ENCODE data around the gene CHURC1. TPM values are rescaled to one million over a fixed set of nuclear protein-coding genes. Genes with fewer than 3 reads are reported as not detected.

Gene CHURC1
- total and polyA plus RNA-seq, 2 experiments from 2014 or later = 69.1 to 162 TPM

DNA sequence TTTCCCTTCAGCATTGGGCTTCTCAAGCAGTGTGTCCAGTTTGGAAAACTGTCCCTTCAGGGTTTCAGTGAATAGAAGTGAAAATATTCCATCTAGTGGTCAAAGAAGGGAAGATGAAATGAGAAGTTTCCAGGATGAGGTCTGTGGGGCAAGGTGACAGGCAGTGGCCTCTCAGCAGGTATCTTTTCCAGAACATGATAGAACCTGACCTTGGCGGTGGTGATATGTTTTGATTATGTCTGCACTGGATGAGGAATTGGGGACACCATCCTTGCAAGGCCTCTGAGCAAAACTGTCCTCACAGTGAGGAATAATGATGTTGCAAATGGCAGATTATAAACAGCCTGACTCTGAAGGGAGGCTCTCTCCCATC, 23.6 kb downstream of the CHURC1 start:
- Histone ChIP-seq H3K36me3 (ENCODE audit: low read depth) (peaks cover 3% of the 10 kb centered on the region), H3K9me2 (ENCODE audit: insufficient read depth) (no peaks in the 10 kb centered on the region), H3F3A (ENCODE audit: insufficient read depth) (0 out of 2 replicates have a peak, but pooled peaks cover 3% of the 10 kb centered on the region), H3K79me2 (ENCODE audit: insufficient read depth) (0 out of 2 replicates have a peak, but pooled peaks cover 5% of the 10 kb centered on the region), H3K9me3 (ENCODE audit: low read depth) (no peaks in the 10 kb centered on the region), H3K4me3 (no peak overlapping the region), H3K27me3 (replicated peaks; ENCODE audit: insufficient read depth) (no peaks in the 10 kb centered on the region), H2AFZ (no peak overlapping the region), H3K9ac (no peak overlapping the region), H3K4me1 (ENCODE audit: insufficient read depth) (no peaks in the 10 kb centered on the region), H4K20me1 (ENCODE audit: insufficient read depth) (no peaks in the 10 kb centered on the region), H3K27ac (no peak overlapping the region), H3K4me2 (ENCODE audit: unreplicated experiment) (no peak overlapping the region)
- TF ChIP-seq EZH2phosphoT487 (IDR thresholded peaks at IDR 0.05; ENCODE audit: insufficient read depth, low read depth) = no peak
- no peak for TF ChIP-seq EZH2 (IDR thresholded peaks at IDR 0.05; ENCODE audit: insufficient read depth, poor library complexity, severe bottlenecking)
- WGBS, 2 experiments (ENCODE audit: low coverage in 1 of 2, low lambda C conversion rate in 2 of 2, missing lambda C conversion rate in 2 of 2) = 31 to 68% methylated on average over 1 of the region's 1 CpG
- in situ Hi-C loops (cut with MboI) = no loop called here
- DNase-seq = peak; percentile 46

DNA sequence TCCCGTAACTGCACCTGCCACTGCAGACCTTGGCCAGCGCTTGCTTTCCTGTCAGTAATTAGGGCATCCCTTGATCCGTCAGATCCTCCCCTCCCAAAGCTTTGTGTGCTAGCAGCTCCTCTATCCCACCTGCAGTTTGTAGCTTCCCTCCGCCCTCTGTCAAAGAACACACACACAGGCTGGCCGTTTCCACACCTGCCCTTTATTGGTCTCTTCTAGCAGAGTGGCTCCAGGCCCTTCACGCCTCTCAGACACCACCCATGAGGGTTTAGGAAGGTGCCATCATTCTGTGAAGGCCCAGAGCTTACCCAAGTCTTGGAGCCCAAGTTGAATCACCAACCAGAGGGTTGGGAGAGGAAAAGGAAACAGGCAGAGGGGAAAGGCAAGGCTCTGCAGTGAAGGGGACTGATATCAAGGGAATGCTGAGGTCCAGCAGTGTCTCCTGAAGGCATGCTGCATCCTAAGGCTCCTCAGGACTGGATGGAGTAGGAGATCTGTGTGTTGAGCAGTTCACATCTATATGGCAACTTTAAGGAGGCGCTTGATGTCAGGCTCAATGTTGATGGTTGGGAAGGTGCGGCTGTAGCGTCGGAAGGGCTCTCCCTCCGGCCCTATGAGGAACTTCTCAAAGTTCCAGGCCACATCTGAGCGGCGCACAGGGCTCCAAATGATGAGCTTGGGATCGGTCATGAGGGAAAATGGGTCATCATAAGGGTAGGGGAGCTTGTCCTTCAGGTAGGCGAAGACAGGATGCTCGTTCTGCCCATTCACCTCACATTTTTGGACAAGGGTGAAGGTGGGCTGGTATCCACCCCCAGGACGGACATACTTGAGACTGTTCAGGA, 24.9 kb downstream of the CHURC1 start:
- no peaks in the 10 kb centered on the region for H4K20me1 ChIP-seq (ENCODE audit: insufficient read depth)
- H3K9me3 ChIP-seq (ENCODE audit: low read depth) = no peaks in the 10 kb centered on the region
- H3K27me3 ChIP-seq (replicated peaks; ENCODE audit: insufficient read depth) = no peaks in the 10 kb centered on the region
- 0 out of 2 replicates have a peak, but pooled peaks cover 3% of the 10 kb centered on the region for H3F3A ChIP-seq (ENCODE audit: insufficient read depth)
- WGBS, 2 experiments (ENCODE audit: low coverage in 1 of 2, low lambda C conversion rate in 2 of 2, missing lambda C conversion rate in 2 of 2) = 94 to 95% methylated on average over 17 of the region's 17 CpGs
- no peaks in the 10 kb centered on the region for H3K79me2 ChIP-seq (ENCODE audit: insufficient read depth)
- H3K27ac ChIP-seq = no peak overlapping the region
- no peak overlapping the region for H3K9ac ChIP-seq
- in situ Hi-C loops (cut with MboI) = no loop called here
- no peak overlapping the region for H3K4me2 ChIP-seq (ENCODE audit: unreplicated experiment)
- H3K4me1 ChIP-seq (ENCODE audit: insufficient read depth) = no peaks in the 10 kb centered on the region
- H3K9me2 ChIP-seq (ENCODE audit: insufficient read depth) = no peaks in the 10 kb centered on the region
- no peaks in the 10 kb centered on the region for H3K36me3 ChIP-seq (ENCODE audit: low read depth)
- H3K4me3 ChIP-seq = no peak overlapping the region
- TF ChIP-seq EZH2 (IDR thresholded peaks at IDR 0.05; ENCODE audit: insufficient read depth, poor library complexity, severe bottlenecking) (no peak), EZH2phosphoT487 (IDR thresholded peaks at IDR 0.05; ENCODE audit: insufficient read depth, low read depth) (no peak)
- no peak for DNase-seq
- no peak overlapping the region for H2AFZ ChIP-seq

DNA sequence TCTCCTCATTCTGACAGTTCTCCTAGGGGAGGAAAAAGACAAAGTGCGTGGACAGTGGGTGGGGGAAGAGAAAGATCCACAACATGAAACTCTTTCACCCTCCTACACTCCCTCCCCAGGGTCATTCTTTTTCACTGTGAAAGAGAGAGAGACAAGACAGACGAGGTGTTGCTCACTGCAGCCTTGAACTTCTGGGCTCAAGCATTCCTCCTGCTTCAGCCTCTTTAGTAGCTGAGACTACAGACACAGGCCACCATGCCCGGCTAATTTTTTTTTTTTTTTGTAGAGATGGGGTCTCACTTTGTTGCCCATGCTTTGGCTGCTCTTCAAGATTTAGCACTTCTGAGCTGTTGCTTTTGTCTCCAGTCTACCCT, 25.5 kb downstream of the CHURC1 start:
- in situ Hi-C loops (cut with MboI) = no loop called here
- Histone ChIP-seq H3K4me1 (ENCODE audit: insufficient read depth) (no peaks in the 10 kb centered on the region), H4K20me1 (ENCODE audit: insufficient read depth) (no peaks in the 10 kb centered on the region), H3K79me2 (ENCODE audit: insufficient read depth) (no peaks in the 10 kb centered on the region), H3K9me2 (ENCODE audit: insufficient read depth) (no peaks in the 10 kb centered on the region), H3K27ac (no peak overlapping the region), H3K27me3 (replicated peaks; ENCODE audit: insufficient read depth) (no peaks in the 10 kb centered on the region), H3F3A (ENCODE audit: insufficient read depth) (0 out of 2 replicates have a peak, but pooled peaks cover 3% of the 10 kb centered on the region), H3K36me3 (ENCODE audit: low read depth) (no peaks in the 10 kb centered on the region), H3K9me3 (ENCODE audit: low read depth) (no peaks in the 10 kb centered on the region), H3K4me3 (no peak overlapping the region), H2AFZ (no peak overlapping the region), H3K9ac (no peak overlapping the region), H3K4me2 (ENCODE audit: unreplicated experiment) (no peak overlapping the region)
- no peak for TF ChIP-seq EZH2 (IDR thresholded peaks at IDR 0.05; ENCODE audit: insufficient read depth, poor library complexity, severe bottlenecking)
- no peak for TF ChIP-seq EZH2phosphoT487 (IDR thresholded peaks at IDR 0.05; ENCODE audit: insufficient read depth, low read depth)
- DNase-seq = no peak
- 68 to 69% methylated on average over 3 of the region's 3 CpGs for WGBS, 2 experiments (ENCODE audit: low coverage in 1 of 2, low lambda C conversion rate in 2 of 2, missing lambda C conversion rate in 2 of 2)

DNA sequence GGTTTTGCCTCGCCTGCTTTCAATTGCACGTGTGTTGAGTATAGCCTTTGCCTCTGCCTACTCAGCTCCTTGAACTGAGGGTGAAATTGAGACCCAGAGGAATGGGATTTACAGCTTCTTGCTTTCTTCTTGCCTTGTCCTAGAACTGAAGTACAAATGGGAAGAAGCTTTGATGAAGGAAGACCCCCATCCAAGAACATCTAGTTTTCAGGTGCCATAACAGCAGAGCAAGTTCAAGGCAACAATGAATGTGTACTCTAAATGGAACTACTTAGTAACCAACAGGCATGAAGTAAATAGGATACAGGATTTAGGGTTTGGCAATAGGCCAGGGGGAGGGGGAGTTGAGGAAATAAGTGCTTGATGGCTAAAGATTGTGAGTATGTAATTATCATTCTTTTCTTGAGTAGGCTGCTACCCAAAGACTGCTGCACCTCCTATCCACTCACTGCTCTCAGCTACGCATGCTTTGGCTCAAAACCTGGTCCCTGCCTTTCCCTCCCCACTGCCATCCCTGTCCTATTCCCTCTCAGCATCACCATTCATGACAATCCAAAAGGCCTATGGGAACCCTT, 26.2 kb downstream of the CHURC1 start:
- H3K27me3 ChIP-seq (replicated peaks; ENCODE audit: insufficient read depth) = no peaks in the 10 kb centered on the region
- no peak overlapping the region for H3K4me2 ChIP-seq (ENCODE audit: unreplicated experiment)
- H3K9ac ChIP-seq = no peak overlapping the region
- no peaks in the 10 kb centered on the region for H3K79me2 ChIP-seq (ENCODE audit: insufficient read depth)
- 0 out of 2 replicates have a peak, but pooled peaks cover 3% of the 10 kb centered on the region for H3F3A ChIP-seq (ENCODE audit: insufficient read depth)
- in situ Hi-C loops (cut with MboI) = no loop called here
- H3K9me2 ChIP-seq (ENCODE audit: insufficient read depth) = no peaks in the 10 kb centered on the region
- no peaks in the 10 kb centered on the region for H3K4me1 ChIP-seq (ENCODE audit: insufficient read depth)
- no peaks in the 10 kb centered on the region for H3K9me3 ChIP-seq (ENCODE audit: low read depth)
- H3K27ac ChIP-seq = no peak overlapping the region
- H3K4me3 ChIP-seq = no peak overlapping the region
- 96 to 98% methylated on average over 3 of the region's 3 CpGs for WGBS, 2 experiments (ENCODE audit: low coverage in 1 of 2, low lambda C conversion rate in 2 of 2, missing lambda C conversion rate in 2 of 2)
- H4K20me1 ChIP-seq (ENCODE audit: insufficient read depth) = no peaks in the 10 kb centered on the region
- TF ChIP-seq EZH2phosphoT487 (IDR thresholded peaks at IDR 0.05; ENCODE audit: insufficient read depth, low read depth) = no peak
- no peak for TF ChIP-seq EZH2 (IDR thresholded peaks at IDR 0.05; ENCODE audit: insufficient read depth, poor library complexity, severe bottlenecking)
- H2AFZ ChIP-seq = no peak overlapping the region
- H3K36me3 ChIP-seq (ENCODE audit: low read depth) = no peaks in the 10 kb centered on the region
- DNase-seq = no peak

All from GM23248 (cell line).